HS-5 (cell line): Measurements from ENCODE around the gene NDST3.
A peak's percentile ranks its signal among the peaks of the same experiment; 100 is the strongest.
"Not testable (repeated sequence)": the region's sequence is repeated elsewhere in the genome, so short reads cannot be mapped to it uniquely, and the experiment has no call there.

Source experiments
- DNase-seq: peaks from one replicate; pipeline ENCODE4 v3.0.0-alpha.2; 2012; ENCODE audit warnings: low read depth

NDST3 gene

DNA sequence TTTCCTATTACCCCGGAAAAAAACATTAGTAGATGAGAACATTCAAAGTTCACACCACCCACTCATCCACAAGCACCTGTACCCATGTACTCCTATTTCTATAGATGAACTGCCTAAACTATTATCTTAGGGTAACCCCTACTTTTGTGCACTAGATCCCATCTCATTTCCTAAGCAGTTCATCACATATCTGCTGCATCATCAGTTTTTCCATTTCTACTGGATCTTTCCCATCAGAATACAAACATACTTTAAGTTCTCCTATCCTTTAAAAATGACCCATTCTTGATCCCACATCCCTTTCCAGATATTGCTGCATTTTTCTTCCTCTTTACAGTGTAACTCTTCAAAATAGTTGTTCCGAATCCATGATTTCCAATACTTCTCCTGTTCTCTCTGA, 237.5 kb downstream of the NDST3 start:
- no peak for DNase-seq

DNA sequence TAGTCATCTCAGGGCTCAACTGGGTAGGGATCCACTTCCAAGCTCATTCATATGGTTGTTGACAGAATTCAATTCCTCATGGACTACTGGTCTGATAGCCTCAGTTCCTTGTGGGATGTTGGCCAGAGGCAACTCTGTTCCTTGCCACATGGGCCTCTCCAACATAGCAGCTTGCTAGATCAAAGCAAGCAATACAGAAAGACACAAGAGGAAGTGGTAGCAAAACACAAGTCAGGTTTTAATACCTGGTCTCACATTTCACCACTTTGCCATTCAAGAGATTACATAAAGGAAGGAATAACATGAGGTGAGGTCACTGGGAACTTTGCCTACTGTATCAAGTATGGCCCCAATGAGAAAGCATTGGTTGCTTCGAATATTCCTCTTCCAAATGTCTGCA, 239.4 kb downstream of the NDST3 start:
- DNase-seq, result no peak

DNA sequence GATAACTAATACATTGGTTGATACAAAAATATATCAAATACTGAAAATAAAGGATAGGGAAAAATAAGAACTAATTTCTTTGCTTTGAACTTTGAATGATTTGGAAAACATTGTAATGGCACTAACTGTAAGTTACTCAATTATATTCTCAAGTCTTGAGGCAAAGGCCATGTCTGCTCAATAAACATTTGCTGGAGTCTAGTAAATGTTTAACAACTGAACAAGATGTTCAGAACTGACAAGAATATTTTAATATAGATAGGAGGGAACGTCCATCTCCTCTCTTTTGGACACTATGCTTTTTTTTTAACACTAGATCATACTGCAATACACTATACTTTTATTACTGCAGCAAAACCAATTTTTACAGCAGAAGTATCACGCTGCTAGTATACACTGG, 242.3 kb downstream of the NDST3 start:
- no peak for DNase-seq

DNA sequence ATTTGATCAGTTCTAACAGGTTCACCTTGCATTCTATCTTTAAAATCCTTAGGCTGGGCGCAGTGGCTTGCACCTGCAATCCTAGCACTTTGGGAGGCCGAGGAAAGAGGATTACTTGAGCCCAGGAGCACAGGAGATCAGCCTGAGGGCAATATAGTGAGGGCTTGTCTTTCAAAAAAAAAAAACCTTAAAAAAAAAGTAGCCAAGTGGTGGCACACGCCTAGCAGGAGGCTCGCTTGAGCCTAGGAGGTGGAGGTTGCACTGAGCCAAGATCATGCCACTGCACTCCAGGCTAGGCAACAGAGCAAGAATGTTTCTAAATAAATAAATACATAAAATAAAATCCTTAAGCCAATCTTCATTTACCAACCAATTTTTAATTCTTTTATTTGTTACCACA, 243.0 kb downstream of the NDST3 start:
- DNase-seq, result no peak

DNA sequence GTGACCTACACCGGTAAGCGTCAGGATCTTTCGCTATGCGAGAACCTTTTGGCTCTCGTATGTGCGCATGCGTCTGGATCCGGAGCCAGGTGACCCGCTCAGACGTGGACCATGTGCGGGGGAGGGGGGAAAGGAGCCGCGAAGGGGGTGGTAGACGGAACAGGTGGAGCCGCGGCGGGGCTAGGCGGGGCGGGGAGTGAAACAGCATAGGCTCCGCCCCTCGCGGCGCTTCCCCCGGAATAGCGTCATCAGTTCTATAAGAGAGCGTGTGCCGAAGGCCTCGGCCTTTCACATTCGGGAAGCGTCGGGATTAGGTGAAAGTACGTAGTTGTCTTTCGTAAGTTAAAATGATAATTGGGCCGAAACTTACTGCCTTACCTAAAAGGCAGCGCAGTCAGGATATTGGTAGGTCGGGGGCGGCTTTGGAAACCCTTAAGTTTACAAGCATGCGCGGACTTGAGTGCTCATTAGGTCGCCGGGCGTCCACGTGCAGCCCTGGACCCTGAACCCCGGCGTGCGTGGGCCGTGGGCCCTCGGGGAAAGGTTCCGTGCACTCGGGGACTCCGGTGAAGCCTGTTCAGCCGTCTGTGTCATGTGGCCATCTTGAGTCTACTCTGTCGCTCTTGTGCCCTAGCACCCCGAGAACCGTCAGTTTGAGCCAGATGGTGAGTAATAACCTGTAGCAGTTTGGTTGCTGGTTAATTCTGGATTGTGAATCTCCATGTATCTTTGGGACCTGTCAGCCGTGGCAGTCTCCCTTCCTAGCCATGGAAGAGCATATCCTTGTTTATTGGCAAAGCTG, 244.4 kb downstream of the NDST3 start:
- peak; percentile 74 for DNase-seq

DNA sequence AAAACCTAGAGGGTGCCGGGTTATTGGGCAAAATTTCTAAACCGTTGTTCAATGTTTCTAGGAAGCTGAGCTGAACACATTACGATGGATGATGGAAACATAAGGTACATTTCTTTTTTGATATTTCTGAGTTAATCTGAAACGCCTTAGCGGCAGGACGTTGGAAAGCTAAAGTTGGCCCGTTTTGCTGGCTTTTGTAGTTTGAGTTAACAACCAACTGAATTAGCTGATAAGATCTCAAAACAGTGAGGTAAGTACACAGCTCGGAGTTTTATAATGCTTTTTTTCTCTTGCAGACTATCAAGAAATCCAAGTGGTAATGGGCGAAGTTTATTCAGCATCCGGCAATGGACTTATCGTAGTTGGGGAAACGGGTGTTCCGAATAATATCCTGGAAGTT, 245.0 kb downstream of the NDST3 start:
- no peak for DNase-seq

DNA sequence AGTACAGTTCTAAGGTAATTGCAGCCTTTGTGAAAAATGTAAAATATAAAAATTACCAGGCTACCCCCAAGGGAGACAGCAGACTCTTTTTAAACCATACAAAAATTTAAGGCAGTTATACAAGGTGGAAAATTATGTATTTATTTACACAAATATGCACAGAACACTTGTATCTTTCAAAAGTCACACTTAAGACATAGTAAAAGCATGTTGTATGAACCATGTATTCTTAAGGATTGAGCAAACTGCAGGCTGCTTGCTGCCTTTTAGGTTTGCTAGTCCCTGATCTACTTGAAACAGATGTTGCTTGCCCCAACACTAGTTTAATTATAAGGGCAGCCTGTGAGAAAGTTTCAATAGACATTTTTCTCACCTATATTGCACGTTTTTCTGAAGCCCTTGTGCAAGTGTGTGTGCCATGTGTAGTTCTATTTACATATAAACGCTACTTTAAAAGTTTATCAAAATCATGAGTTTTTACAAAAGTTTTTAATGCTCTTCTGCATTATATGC, 245.7 kb downstream of the NDST3 start:
- no peak for DNase-seq

DNA sequence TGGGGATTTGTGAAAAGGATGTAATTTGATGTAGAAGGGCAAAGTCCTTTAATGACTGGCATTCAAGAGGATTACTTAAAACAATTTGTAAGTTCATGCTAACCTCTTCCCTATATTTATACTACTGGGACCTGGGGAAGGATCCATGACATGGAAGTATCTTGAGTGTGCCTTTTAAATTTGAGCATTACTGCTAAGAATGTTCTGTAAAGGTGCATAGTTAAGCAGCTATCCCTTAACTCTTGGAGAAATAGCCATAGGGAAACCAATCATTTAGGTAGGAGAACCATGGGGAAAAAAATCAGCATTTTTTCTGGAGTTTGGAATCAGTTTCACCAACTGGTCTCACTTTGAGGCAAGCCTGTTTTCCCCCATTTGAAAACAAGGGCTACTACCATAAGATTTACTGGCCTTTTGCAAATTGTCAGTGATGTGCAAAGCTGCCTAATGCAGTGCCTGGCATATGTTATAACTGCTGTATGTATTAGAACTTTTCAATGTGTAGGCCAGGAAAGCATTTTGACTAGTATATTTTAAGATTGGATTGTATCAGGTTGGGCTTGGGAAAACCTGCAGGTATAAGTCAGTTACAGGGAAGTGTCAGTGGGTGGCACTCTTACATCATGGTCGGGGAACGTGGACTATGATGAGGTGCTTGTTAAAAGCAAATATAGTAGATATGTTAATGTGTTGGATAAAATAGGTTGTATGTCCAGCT, 246.4 kb downstream of the NDST3 start:
- DNase-seq, result peak; percentile 47

DNA sequence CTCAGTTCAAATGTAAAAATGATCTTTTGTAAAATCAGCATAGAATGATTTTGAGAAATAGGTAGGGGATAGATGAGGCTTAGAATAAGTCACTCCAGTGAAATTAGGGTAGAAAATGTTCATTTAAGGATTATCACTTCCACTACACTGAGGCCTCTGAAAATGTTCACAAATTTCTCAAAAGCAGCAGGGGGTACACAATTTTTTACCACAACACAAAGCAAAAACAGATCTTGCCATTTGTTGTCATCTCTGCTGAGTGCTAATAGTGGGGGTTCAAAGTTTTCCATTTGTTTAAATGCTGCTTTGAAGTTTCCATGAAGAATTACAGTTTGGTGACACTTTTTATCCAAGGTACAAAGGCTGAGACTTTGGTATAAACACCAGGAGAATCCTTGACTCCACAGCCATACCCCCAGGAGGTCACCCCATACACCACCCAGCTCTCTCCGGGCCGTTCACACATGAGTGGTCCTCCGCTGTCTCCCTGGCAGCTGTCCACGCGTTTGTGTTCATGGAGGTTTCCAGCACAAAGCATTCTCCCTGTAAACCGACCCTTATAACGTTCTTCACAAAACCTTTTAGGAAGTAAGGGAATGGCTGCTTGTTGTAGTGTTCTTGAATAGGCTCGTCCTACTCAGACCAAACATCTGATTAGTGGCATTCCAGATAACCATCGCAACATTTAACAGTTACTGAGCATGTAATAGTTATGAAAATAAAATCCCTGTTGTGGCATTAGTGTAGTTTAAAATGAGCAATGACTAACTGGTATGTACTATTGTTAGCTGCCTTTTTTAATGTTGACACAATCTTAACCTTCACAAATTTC, 247.5 kb downstream of the NDST3 start:
- DNase-seq, result no peak

DNA sequence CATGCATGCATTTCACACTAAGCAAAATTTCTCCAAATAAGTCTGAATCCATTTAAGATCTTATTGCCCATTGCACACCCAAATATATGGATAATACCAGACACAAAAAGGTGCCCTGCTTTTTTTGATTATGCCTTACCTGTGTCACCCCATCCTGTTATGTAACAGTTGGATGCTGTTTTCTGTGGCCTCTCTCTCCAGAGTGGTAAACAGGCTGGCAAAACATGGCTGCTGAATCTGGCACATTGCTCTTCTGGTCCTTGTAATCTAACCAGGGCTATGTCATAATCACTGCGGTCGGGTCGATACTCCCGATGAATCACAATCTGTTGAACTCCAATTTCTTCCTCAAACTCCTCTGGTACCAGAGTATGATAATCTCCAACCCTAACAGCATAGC, 248.4 kb downstream of the NDST3 start:
- peak; percentile 77 for DNase-seq

DNA sequence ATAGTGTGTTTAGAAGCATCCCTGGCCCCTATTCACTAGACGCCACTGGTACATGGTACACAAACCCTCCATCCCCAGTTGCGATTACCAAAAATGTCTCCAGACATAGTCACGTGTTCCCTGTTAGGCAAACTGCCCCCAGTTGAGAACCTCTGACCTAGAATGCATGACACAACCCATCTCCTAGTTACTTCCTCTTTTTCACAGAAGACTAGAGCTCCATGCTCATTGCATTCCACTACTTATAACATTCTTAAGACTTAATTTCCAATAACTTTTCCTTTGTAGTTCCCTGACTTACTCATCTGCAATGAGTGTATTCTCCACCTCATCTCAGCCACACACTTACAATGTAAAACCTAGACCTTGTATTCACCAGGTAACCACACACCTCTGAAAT, 249.9 kb downstream of the NDST3 start:
- no peak for DNase-seq

DNA sequence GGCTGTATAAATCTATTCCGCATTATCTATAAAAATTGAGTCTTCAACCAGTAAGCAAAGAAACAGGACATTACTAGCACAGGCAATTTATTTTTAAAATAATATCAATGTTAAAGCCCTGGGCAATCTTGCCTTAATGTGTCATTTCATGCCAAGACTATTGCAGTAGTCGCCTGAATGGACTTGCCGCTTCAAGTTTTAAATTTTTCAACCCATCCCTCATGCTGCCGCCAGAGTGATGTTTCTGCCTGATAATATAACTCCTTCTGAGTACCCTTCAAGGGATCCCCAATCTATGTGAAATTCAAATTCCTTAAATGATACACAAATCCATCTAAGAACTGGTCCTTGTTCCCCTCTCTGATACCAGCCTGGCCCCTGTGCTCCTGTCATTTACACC, 251.6 kb downstream of the NDST3 start:
- no peak for DNase-seq

DNA sequence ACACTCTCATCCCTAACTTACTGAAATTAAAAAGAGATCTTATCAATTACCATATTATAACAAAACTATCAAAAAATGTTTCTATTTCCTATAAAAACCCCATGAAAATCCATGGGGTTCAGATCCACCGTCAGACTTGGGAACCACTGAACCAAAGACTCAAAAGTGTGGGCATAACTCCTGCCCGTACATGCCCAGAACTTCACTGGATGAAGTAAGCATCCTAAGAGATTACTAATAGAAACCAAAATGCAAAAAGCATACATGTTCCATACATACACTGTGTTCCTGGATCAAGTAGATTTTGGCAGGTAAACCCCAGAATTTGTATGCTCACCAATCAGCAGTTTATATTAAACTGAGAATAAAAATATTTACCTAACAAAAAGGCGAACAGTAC, 252.4 kb downstream of the NDST3 start:
- DNase-seq, result no peak

DNA sequence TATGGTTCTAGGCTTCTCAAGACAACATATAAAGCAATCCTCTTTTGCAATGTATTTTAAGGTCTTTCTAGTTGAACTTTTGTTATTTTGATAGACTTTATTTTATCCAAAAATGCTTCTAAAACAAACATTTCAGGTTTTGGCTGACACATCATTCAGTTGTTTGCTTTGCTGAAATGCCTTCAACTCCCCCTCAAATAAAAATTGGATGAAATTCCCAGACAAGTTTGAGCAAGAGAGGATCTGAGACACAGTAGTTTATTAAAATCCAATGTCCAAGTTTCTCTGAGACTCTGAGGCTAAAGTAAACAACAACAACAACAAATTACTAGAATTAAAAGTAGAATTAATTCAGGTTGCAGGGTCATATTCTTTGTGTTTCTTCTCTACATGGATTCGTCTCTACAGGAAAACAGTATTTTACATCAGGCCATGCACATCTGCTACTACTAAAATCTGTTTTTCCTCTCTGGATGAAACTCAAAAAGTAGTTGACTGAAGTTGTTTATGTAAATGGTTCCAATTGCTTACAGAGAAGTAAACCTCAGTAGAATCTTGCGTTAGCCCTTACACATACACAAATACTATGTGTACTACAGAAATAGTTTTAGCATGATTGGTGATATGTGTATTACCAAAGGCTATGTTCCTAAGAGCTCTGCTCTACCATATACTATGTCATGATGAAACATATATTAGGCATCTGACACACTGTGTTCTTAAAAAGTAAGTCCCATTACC, 253.6 kb downstream of the NDST3 start:
- no peak for DNase-seq

DNA sequence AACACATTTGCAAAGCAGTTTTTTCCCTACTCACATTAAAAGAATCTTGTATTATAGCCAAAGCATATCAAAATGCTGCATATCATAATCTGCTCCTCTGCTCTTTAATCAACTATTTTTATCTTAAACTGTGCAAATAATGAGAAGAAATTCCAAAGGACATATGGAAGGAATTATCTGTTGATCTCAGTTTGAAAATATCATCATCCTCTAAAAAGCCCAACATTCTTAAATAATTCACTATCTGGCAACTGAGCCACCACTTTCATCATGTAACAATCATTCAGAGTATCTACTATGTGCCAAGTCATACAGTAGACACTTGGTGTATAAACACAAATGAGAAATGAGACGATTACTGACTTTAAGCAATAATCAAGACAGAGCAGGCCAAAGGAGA, 255.5 kb downstream of the NDST3 start:
- peak; percentile 85 for DNase-seq

DNA sequence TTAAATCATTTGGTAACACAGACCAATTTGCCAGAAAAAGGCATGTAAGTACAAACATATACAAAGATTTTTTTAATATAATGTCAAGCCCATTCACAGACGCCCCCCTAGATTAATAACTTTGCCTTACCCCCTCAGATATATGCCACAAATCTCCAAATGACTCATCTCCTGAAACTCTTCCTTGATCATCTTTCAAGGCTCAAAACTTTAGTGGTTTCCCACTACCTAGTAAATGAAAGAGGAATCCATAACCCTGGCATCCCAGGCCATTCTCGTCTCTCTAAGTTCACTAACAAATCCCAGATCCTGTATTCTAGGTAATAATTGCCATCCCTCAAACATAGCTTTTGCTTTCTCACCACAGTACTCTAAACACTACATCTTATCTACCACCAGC, 256.7 kb downstream of the NDST3 start:
- DNase-seq, result no peak

DNA sequence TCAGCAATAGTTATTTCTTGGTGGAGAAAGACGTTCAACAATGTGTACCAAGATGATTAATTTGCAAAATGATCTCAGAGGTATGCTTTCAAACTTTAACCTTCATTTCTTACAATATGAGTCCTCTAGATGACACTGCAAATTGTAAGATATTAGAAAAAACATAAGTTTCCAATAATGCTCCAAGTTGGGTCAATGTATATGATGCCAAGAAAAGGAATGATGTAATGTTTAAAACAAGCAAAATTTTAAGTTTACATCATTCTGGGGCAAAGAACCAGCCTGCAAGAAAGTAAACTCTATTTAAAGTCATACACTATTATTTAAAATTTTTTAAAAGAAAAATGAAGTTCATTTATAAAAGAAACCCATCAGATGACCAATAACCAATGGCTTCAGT, 262.4 kb downstream of the NDST3 start:
- no peak for DNase-seq

DNA sequence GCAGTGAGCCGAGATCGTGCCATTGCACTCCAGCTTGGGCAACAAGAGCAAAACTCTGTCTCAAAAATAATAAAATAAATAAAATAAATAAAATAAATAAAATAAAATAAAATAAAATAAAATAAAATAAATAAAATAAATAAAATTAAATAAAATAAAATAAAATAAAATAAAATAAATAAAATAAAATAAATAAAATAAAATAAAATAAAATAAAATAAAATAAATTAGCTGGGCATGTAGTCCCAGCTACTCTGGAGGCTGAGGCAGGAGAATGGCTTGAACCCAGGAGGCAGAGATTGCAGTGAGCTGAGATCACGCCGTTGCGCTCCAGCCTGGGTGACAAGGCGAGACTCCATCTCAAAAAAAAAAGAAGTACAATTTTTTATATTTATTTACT, 265.3 kb downstream of the NDST3 start:
- not testable (repeated sequence) for DNase-seq

DNA sequence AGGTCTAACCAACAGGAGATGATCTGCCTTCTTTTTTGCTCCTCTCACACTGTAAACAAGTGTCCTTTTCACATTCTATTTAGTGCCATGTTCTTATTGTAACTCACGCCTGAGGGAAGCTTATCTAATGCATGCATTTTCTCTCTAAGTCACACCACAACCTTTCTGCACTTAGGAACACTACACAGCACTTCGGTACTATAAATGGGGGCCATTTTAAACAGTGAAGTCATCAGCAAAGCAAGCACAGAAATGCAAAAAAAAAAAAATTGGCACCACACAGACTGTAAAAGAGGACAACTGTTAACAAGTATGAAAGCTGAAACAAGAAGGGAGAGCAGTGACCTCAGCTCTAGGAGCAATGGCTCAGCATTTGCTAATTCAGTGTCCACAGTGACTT, 273.4 kb downstream of the NDST3 start:
- no peak for DNase-seq
